H9 (cell line): Measurements from ENCODE around the gene ANXA3. TPM values are rescaled to one million over a fixed set of nuclear protein-coding genes. Genes with fewer than 3 reads are reported as not detected.

Experiments used
- DNase-seq: peaks from one replicate; pipeline ENCODE4 v3.0.0-alpha.2; 2017
- H2AFZ ChIP-seq: one replicate; pipeline ENCODE4 v1.6.1; 2013; ENCODE audit warnings: mild to moderate bottlenecking, low read length, control low read depth, moderate library complexity
- H2AK5ac ChIP-seq: 2 replicates; pipeline ENCODE4 v1.6.1; 2013; ENCODE audit warnings: low read length, control low read depth, mixed read lengths; ENCODE audit not compliant: insufficient read length
- H2BK120ac ChIP-seq: one replicate; pipeline ENCODE4 v1.6.1; 2013; ENCODE audit warnings: low read depth, mild to moderate bottlenecking, low read length, control low read depth, inconsistent platforms; ENCODE audit not compliant: poor library complexity, severe bottlenecking
- H2BK12ac ChIP-seq: 2 replicates; pipeline ENCODE4 v1.6.1; 2013; ENCODE audit warnings: low read length, control low read depth, mixed read lengths, low read depth; ENCODE audit not compliant: insufficient read length
- H2BK15ac ChIP-seq: 2 replicates; pipeline ENCODE4 v1.6.1; 2013; ENCODE audit warnings: low read depth, low read length, control low read depth
- H2BK20ac ChIP-seq: one replicate; pipeline ENCODE4 v1.6.1; 2013; ENCODE audit warnings: low read depth, mild to moderate bottlenecking, low read length, control low read depth, inconsistent platforms; ENCODE audit not compliant: poor library complexity, severe bottlenecking
- H2BK5ac ChIP-seq: 2 replicates; pipeline ENCODE4 v1.6.1; 2013; ENCODE audit warnings: low read length, control low read depth, mixed read lengths; ENCODE audit not compliant: insufficient read length
- H3K14ac ChIP-seq: 2 replicates; pipeline ENCODE4 v1.6.1; 2013; ENCODE audit warnings: low read length, control low read depth; ENCODE audit not compliant: insufficient read depth
- H3K18ac ChIP-seq: 2 replicates; pipeline ENCODE4 v1.6.1; 2013; ENCODE audit warnings: low read depth, mild to moderate bottlenecking, mixed read lengths, low read length, control low read depth; ENCODE audit not compliant: insufficient read length
- H3K23ac ChIP-seq: 2 replicates; pipeline ENCODE4 v1.6.1; 2013; ENCODE audit warnings: low read length, control low read depth, mixed read lengths, low read depth; ENCODE audit not compliant: insufficient read length
- H3K23me2 ChIP-seq: 2 replicates; pipeline ENCODE4 v1.6.1; 2013; ENCODE audit warnings: low read depth, mild to moderate bottlenecking, mixed read lengths, low read length, control low read depth; ENCODE audit not compliant: insufficient read length, poor library complexity, severe bottlenecking
- H3K27ac ChIP-seq: 2 replicates; pipeline ENCODE4 v1.5.1; 2013; ENCODE audit warnings: low read length, control low read depth, mixed read lengths, low read depth; ENCODE audit not compliant: insufficient read length
- H3K27me3 ChIP-seq: 2 replicates; pipeline ENCODE4 v1.6.1; 2013; ENCODE audit warnings: low read length, control low read depth, inconsistent platforms; ENCODE audit not compliant: insufficient read depth
- H3K4ac ChIP-seq: 2 replicates; pipeline ENCODE4 v1.6.1; 2013; ENCODE audit warnings: low read depth, mild to moderate bottlenecking, control low read depth, inconsistent platforms, low read length, moderate library complexity
- H3K4me1 ChIP-seq: 2 replicates; pipeline ENCODE4 v1.6.1; 2013; ENCODE audit warnings: low read length, control low read depth, inconsistent platforms; ENCODE audit not compliant: insufficient read depth
- H3K4me2 ChIP-seq: 2 replicates; pipeline ENCODE4 v1.6.1; 2013; ENCODE audit warnings: low read length, control low read depth, mixed read lengths; ENCODE audit not compliant: insufficient read length, insufficient read depth
- H3K56ac ChIP-seq: 2 replicates; pipeline ENCODE4 v1.6.1; 2013; ENCODE audit warnings: low read depth, mild to moderate bottlenecking, mixed read lengths, low read length, control low read depth; ENCODE audit not compliant: insufficient read length
- H3K79me1 ChIP-seq: 2 replicates; pipeline ENCODE4 v1.6.1; 2013; ENCODE audit warnings: low read depth, mild to moderate bottlenecking, moderate library complexity, low read length, control low read depth, inconsistent platforms; ENCODE audit not compliant: insufficient read depth, poor library complexity, severe bottlenecking
- H3K79me2 ChIP-seq: 2 replicates; pipeline ENCODE4 v1.6.1; 2013; ENCODE audit warnings: low read length, control low read depth, inconsistent platforms; ENCODE audit not compliant: insufficient read depth
- H3K9ac ChIP-seq: 2 replicates; pipeline ENCODE4 v1.6.1; 2013; ENCODE audit warnings: low read length, control low read depth, mixed read lengths; ENCODE audit not compliant: insufficient read length; ENCODE audit errors: extremely low read depth
- H3K9me3 ChIP-seq: one replicate; pipeline ENCODE4 v1.6.1; 2013; ENCODE audit warnings: low read depth, low read length, inconsistent platforms; ENCODE audit not compliant: control insufficient read depth
- H3T11ph ChIP-seq: one replicate; pipeline ENCODE4 v1.6.1; 2013; ENCODE audit warnings: mild to moderate bottlenecking, low read length, control low read depth, inconsistent platforms
- H4K20me1 ChIP-seq: one replicate; pipeline ENCODE4 v1.6.1; 2013; ENCODE audit not compliant: control insufficient read depth, insufficient read length, insufficient read depth
- H4K5ac ChIP-seq: 2 replicates; pipeline ENCODE4 v1.6.1; 2013; ENCODE audit warnings: low read depth, mild to moderate bottlenecking, mixed read lengths, low read length, control low read depth; ENCODE audit not compliant: insufficient read length
- H4K8ac ChIP-seq: replicated peaks from 2 replicates; pipeline ENCODE4 v1.6.1; 2013; ENCODE audit warnings: low read length, control low read depth, mixed read lengths, low read depth; ENCODE audit not compliant: insufficient read length
- H4K91ac ChIP-seq: 2 replicates; pipeline ENCODE4 v1.6.1; 2013; ENCODE audit warnings: low read depth, mild to moderate bottlenecking, moderate library complexity, mixed read lengths, low read length, control low read depth; ENCODE audit not compliant: insufficient read length
- H3K27ac Mint-ChIP-seq, 3 experiments: 2 replicates in 2 of 3; 3 replicates in 1 of 3; pipeline ENCODE4 v1.8.0; 2020 to 2021; ENCODE audit warnings: mixed read lengths in 3 of 3, mild to moderate bottlenecking in 1 of 3, moderate library complexity in 1 of 3
- H3K27me3 Mint-ChIP-seq: 2 replicates; pipeline ENCODE4 v1.8.0; 2021; ENCODE audit warnings: low read depth, mild to moderate bottlenecking, moderate library complexity, mixed read lengths
- H3K36me3 Mint-ChIP-seq, 3 experiments: 2 replicates in 2 of 3; 3 replicates in 1 of 3; pipeline ENCODE4 v1.8.0; 2020 to 2021; ENCODE audit warnings: low read depth in 3 of 3, mixed read lengths in 3 of 3; ENCODE audit not compliant: insufficient read depth in 1 of 3
- H3K4me1 Mint-ChIP-seq, 2 experiments: 2 replicates each; pipeline ENCODE4 v1.8.0; 2020; ENCODE audit warnings: mixed read lengths in 2 of 2
- H3K4me3 Mint-ChIP-seq, 2 experiments: 2 replicates in 1 of 2; 3 replicates in 1 of 2; pipeline ENCODE4 v1.8.0; 2020 to 2021; ENCODE audit warnings: mild to moderate bottlenecking in 2 of 2, mixed read lengths in 2 of 2, moderate library complexity in 1 of 2
- H3K9me3 Mint-ChIP-seq, 2 experiments: 2 replicates in 1 of 2; 3 replicates in 1 of 2; pipeline ENCODE4 v1.8.0; 2020; ENCODE audit warnings: mild to moderate bottlenecking in 2 of 2, mixed read lengths in 2 of 2, moderate library complexity in 1 of 2
- CTCF ChIP-seq: fragments of 200-600 bp; sonication (generic); conservative IDR thresholded peaks from 3 replicates; pipeline ENCODE4 v1.8.0; 2021; ENCODE audit warnings: antibody characterized with exemption, mild to moderate bottlenecking
- WGBS: extraction: QIAGEN DNeasy Blood & Tissue Kit; methylation state at CpG from one replicate; pipeline ENCODE4 v1.1.7; 2013; ENCODE audit warnings: missing lambda C conversion rate, low lambda C conversion rate, mixed read lengths; ENCODE audit not compliant: insufficient read length; ENCODE audit errors: extremely low coverage; 5-methylcytosine and 5-hydroxymethylcytosine counted together
- total RNA-seq: library from RNA; stranded (reverse); gene quantifications from 2 replicates; pipeline ENCODE4 v1.2.1, GENCODE V29; 2021

The ANXA3 gene
- total RNA-seq, 1 experiment from 2014 or later: 20.6 TPM

GRCh38 chr4:78627046-78627965 lies 75.7 kb downstream of the ANXA3 start:
- Mint-ChIP-seq H3K4me3 (no peak overlapping the region), H3K27ac (no peak overlapping the region)
- H3K4me2 ChIP-seq: no peak overlapping the region

More at GRCh38 chr4:78627046-78627965, 75.7 kb downstream of the ANXA3 start:
- Histone ChIP-seq H3T11ph (no peak overlapping the region), H4K91ac (no peak overlapping the region), H3K23me2 (no peaks in the 10 kb centered on the region), H2BK120ac (no peak overlapping the region), H4K8ac (no peak overlapping the region), H3K23ac (no peak overlapping the region), H4K5ac (no peak overlapping the region), H3K4ac (no peak overlapping the region), H2AFZ (no peak overlapping the region), H2BK5ac (no peak overlapping the region), H3K18ac (no peak overlapping the region), H2BK12ac (no peak overlapping the region), H3K79me1 (no peaks in the 10 kb centered on the region), H4K20me1 (no peaks in the 10 kb centered on the region), H2AK5ac (no peak overlapping the region), H3K9ac (no peak overlapping the region), H3K14ac (no peak overlapping the region), H2BK15ac (no peak overlapping the region), H3K4me1 (no peaks in the 10 kb centered on the region), H2BK20ac (no peak overlapping the region), H3K9me3 (no peaks in the 10 kb centered on the region), H3K56ac (no peak overlapping the region), H3K27me3 (no peaks in the 10 kb centered on the region), H3K79me2 (no peaks in the 10 kb centered on the region; the same call in 1 of the 2 replicates), H3K27ac (no peak overlapping the region)
- no CpG with 5 or more reads among the region's 3 CpGs for WGBS
- no peak for DNase-seq
- Mint-ChIP-seq H3K9me3 (no peaks in the 10 kb centered on the region), H3K36me3 (no peaks in the 10 kb centered on the region), H3K27me3 (no peaks in the 10 kb centered on the region), H3K4me1 (peaks cover 7 to 10% of the 10 kb centered on the region in 2 experiments)
- TF ChIP-seq CTCF: no peak
